HG02623 (cell line): ENCODE measurements around the gene BACE1.
A peak's percentile ranks its signal among the peaks of the same experiment; 100 is the strongest.
"Not testable (repeated sequence)": the region's sequence is repeated elsewhere in the genome, so short reads cannot be mapped to it uniquely, and the experiment has no call there.

ENCODE experiments used
- ATAC-seq: cut with Tn5 transposase; IDR thresholded peaks from one replicate; pipeline ENCODE4 v1.9.1; 2021; ENCODE audit warnings: moderate library complexity; ENCODE audit not compliant: unreplicated experiment

BACE1 gene

GRCh38 chr11:117316197-117316961 lies at the start of gene BACE1:
BACE1 (minus strand) TSS chr11:117316256; CDS start chr11:117315795, 461 bp downstream.
- ATAC-seq, result no peak

GRCh38 chr11:117361432-117361831 lies 45.4 kb upstream of the BACE1 start:
- no peak for ATAC-seq

- no peak for ATAC-seq
Observed at GRCh38 chr11:117356126-117356890, 40.3 kb upstream of the BACE1 start.

DNA sequence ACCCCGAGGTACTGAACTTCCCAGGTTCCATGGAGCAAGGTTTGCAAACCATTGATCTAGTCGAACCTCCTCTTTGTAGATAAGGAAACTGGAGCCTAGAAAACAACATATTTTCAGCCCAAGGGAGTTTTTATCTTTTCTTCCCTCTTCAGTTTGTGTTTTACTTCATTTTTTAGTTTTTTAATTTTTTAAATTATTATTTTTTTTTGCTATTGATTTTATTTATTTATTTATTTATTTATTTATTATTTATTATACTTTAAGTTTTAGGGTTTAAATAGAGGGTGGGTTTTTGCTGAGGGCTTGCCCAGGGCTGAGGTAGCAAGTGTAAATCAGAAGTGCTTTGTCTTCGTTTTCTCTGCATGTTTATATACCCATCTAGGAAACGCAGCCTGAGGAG lies 38.5 kb upstream of the BACE1 start:
- no peak for ATAC-seq

GRCh38 chr11:117345039-117345438 lies 29.0 kb upstream of the BACE1 start:
- no peak for ATAC-seq

DNA sequence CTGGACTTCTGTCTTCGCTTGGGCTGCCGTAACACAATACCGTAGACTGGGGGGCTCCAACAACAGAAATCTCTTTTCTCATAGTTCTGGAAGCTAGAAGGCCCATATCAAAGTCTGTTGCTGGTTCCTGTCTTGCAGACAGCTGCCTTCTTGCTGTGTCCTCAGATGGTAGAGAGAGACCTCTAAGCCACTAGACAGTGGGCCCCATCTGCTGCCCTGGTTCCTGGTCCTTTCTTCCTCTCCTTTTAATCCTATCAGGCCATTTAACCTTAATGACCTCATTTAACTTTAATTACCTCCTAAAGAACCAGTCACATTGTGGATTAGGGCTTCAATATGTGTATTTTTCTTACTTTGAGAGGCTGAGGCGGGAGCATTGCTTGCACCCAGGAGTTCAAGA lies 21.0 kb upstream of the BACE1 start:
- no peak for ATAC-seq

GRCh38 chr11:117335399-117335798 lies 19.3 kb upstream of the BACE1 start:
- ATAC-seq, result no peak

GRCh38 chr11:117334896-117335295 lies 18.8 kb upstream of the BACE1 start:
- ATAC-seq, result no peak

DNA sequence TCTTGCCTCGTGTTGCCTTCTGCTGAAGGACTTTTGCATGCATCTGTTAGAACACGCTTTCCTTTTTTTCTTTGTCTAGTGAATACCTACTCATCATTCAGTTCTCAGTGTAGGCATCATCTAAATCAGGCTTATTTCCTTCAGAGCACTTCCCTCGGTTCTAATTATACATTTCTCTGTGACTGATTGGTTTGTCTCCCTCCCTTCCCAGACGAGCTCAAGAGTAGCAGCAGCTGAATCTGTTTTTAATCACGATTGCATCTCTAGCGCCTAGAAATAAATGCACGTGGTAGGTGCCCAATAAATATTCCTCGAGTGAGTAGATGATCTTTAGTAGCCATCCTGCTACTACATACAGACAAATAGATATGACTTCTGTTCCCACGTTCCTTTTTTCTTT lies 17.9 kb upstream of the BACE1 start:
- ATAC-seq, result no peak

DNA sequence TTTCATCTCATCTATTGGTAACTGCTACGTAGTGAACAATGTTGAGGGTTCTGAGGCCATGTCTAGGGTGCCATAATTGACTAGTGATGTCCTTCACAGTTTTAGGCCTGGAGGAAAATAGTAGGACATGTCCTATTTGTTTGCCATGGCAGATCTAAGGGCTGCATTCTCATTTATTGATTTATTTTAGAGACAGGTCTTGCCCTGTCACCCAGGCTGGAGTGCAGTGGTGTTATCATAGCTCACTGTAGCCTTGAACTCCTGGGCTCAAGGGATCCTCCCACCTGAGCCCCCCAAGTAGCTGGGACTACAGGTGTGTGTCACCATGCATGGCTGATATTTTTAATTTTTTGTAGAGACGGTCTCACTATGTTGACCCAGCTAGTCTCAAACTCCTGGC lies 16.8 kb upstream of the BACE1 start:
- no peak for ATAC-seq

DNA sequence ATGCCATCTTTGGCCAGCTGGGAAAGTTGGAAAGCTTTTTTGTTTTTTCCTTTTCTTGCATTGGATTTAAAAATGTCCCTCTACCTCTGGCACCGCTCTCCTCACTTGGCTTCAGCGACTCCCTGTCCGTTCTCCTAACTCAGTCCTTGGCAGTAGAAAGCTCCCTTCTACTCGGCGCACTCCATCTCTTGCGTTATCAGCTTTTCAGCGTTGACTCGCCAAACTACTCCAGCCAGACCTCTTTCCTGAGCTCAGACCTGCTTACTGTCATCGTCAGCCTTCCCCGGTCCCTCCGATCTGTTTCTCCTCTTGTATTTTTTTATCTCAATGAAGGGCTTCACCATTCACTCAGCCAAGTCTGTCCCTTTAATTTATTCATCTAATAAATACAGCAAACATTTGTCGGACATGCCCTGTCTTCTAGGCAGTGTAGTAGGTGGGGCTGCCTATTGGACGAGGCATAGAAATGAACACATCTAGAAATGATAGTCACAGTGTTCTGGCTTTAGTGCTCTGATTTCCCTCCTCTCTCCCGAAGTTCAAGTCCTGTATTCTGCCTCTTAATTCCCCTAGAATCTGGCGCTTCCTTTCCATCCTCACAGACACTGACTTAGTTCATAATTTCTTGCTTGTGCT lies 12.4 kb upstream of the BACE1 start:
- no peak for ATAC-seq

- peak; percentile 95 for ATAC-seq
Observed at GRCh38 chr11:117327567-117328374, 11.7 kb upstream of the BACE1 start, which contains the start of gene CEP164. CEP164 (plus strand) TSS chr11:117327854; CDS start chr11:117338587, 10,733 bp downstream.

DNA sequence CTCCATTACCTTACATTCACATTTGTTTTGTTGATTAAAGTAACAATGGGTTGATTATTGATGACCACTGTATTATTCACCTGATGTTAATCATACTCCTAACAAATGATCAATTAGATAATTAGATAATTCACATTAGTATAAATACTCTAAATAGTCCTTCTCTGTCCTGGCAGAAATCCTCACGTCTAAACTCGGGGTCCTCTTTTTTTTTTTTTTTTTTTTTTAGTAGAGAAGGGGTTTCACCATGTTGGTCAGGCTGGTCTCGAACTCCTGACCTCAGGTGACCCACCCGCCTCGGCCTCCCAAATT lies 11.2 kb upstream of the BACE1 start:
- not testable (repeated sequence) for ATAC-seq

- ATAC-seq, result no peak
Observed at GRCh38 chr11:117319214-117319840, 3.3 kb upstream of the BACE1 start.

- ATAC-seq, result no peak
Observed at GRCh38 chr11:117318738-117319137, 2.7 kb upstream of the BACE1 start.

DNA sequence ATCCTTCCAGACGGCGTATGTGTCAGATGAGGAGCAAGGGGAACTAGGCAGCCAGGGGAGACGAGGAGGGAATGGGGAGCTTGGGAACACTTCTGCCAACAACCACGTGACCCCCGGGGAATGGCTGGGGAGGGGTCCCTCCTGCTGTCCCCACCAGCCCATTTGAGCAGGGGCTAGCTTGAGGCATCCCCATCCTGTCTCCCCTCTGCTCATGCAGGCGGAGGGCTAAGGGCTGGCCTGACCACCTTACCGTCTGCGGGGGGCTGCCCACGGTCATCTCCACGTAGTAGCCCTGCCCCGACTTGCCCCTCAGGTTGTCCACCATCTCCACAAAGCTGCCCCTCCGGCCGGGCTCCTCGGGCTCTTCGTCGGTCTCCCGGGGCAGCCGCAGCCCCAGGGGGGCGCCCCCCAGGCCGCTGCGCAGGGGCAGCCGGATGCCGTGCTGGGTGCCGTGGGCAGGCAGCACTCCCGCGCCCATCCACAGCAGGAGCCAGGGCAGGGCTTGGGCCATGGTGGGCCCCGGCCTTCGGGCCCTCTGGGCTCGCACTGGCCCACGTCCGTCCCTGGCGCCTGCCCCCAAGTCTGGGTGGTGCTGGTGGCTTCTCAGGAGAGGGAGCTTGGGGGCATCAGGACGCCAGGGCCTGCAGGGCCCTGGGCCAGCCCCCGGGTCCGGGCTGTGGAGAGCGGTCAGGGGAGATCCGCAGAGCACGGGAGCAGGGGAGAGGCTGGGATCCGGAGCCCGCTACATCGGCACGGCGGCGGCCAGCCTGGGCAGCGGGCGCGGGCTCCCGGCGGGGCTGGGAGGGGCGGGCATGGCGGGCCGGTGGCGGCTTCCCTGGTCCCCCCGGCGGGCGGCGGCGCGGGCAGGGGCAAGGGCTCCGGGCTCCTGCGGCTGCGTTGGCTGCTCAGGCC lies 515 bp downstream of the BACE1 start:
- no peak for ATAC-seq

DNA sequence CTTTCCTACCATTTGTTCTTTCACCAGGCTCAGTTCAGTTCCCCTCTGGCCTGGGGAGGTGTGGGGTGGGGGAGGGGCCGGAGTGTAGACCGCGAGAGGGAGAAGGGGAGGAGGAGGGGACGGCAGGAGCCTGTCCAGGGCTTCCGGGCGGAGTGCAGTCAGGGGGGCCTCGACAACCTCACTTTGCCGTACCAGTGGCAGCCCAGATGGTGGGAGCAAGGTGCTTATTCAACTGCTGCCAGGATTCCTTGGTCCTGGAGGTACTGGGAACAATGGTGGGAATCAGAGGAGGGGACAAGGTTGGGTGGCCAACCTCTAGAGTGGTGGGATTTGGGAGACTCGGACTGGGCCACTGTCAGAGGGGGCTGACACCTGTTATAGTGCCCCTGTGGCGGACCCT lies 1.2 kb downstream of the BACE1 start:
- ATAC-seq, result no peak

- no peak for ATAC-seq
Observed at GRCh38 chr11:117313828-117314768, 2.0 kb downstream of the BACE1 start.
